ENCODE results near the gene ANK3. TPM values are rescaled to one million over a fixed set of nuclear protein-coding genes. Genes with fewer than 3 reads are reported as not detected.

ANK3 gene
- total and polyA plus RNA-seq, 7 donors: 10.8 to 86.7 (median 42.5) TPM

GRCh38 chr10:60394446-60394845, 4.8 kb upstream of the ANK3 start:
- Histone ChIP-seq H3K9me3 (no peaks in the 10 kb centered on the region), H3K4me1 (no peaks in the 10 kb centered on the region), H3K27ac (no peak overlapping the region), H3K4me3 (no peak overlapping the region), H3K36me3 (no peaks in the 10 kb centered on the region), H3K27me3 (no peaks in the 10 kb centered on the region)
- DNase-seq: no peak
- 59 to 88% methylated on average over 2 of the region's 2 CpGs for WGBS, 2 donors
- intact Hi-C loops (cut with DNase I): no loop called here
- TF ChIP-seq EP300 (IDR thresholded peaks at IDR 0.05) (no peak), POLR2AphosphoS5 (IDR thresholded peaks at IDR 0.05) (no peak), CTCF (IDR thresholded peaks at IDR 0.05) (no peak), POLR2A (IDR thresholded peaks at IDR 0.05) (no peak)

GRCh38 chr10:60390224-60390626, 550 bp upstream of the ANK3 start:
- intact Hi-C loops (cut with DNase I): no loop called here
- Histone ChIP-seq H3K27me3 (no peaks in the 10 kb centered on the region), H3K27ac (no peak overlapping the region), H3K4me3 (no peak overlapping the region), H3K9me3 (no peaks in the 10 kb centered on the region), H3K4me1 (peaks cover 0 to 2% (median under 1%) of the 10 kb centered on the region in 4 donors), H3K36me3 (no peaks in the 10 kb centered on the region)
- DNase-seq: no peak
- TF ChIP-seq CTCF (IDR thresholded peaks at IDR 0.05): no peak
- no peak for TF ChIP-seq POLR2A (IDR thresholded peaks at IDR 0.05)
- TF ChIP-seq POLR2AphosphoS5 (IDR thresholded peaks at IDR 0.05): no peak
- no peak for TF ChIP-seq EP300 (IDR thresholded peaks at IDR 0.05)
- 81 to 90% methylated on average over 3 of the region's 3 CpGs for WGBS, 2 donors

DNA sequence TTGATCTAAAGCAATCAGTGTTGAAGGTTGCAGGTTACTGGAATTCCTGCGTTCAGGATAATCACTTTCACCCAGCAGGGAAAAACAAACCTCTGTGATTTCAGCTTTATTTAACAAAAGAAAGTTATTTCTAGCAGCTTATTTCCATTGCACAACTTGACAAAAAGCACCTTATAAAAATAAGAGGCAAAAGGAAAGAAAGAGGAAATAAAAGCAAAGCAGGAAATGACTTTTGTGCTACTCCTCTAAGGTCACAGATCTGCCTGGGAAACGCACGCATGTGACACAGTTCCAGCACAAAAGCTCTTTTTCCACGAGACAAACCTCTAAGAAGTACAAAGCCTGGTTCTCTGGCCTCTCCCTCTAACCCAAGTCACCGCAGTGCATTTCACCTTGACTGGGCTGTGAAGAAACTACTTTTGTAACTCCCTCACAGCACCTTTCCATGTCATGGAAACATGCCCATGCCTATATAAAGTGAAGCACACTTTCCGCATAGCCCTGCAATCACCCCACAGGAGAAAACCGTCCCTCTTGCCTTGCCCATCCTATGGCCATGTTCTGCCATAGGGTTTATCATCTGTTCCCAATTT, 870 bp downstream of the ANK3 start:
- no peak for TF ChIP-seq POLR2A (IDR thresholded peaks at IDR 0.05)
- no peak for TF ChIP-seq EP300 (IDR thresholded peaks at IDR 0.05)
- TF ChIP-seq POLR2AphosphoS5 (IDR thresholded peaks at IDR 0.05): no peak
- TF ChIP-seq CTCF (IDR thresholded peaks at IDR 0.05): no peak
- Histone ChIP-seq H3K9me3 (no peaks in the 10 kb centered on the region), H3K4me1 (peaks cover 0 to 10% (median 8%) of the 10 kb centered on the region in 4 donors), H3K36me3 (no peaks in the 10 kb centered on the region), H3K27ac (peak overlapping the region in 1 of 4 donors; percentile 12), H3K4me3 (no peak overlapping the region), H3K27me3 (no peaks in the 10 kb centered on the region)
- DNase-seq: no peak
- WGBS, 2 donors: 31 to 60% methylated on average over 7 of the region's 7 CpGs
- intact Hi-C loops (cut with DNase I): no loop called here

DNA sequence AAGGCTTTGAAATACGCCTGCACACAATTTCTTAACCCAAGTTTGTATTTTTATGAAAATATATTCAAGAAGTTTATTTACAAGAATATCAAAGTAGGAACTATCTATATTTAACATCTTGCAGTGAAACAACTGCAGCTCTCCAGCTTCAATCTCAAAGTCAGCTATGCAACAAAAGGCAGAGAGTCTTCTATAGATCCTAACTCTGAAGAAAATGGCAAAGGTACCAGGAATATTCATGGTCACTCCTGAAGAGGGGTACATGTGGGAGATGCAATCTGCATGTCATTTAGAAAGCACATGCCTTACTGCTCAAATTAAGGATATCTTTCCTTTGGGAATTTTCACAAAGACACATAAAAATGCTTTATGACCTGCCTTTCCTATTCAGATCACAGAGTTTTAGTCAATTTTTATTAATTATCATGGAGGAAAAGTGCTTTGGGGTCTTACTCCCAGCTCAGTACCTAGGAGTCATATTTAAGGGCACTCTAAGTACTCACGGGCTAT, 1.5 kb downstream of the ANK3 start:
- no peaks in the 10 kb centered on the region for H3K36me3 ChIP-seq
- H3K4me1 ChIP-seq: peaks cover 0 to 10% (median 8%) of the 10 kb centered on the region in 4 donors
- no peaks in the 10 kb centered on the region for H3K9me3 ChIP-seq
- no peak for TF ChIP-seq POLR2A (IDR thresholded peaks at IDR 0.05)
- no peak for TF ChIP-seq POLR2AphosphoS5 (IDR thresholded peaks at IDR 0.05)
- no peak for TF ChIP-seq CTCF (IDR thresholded peaks at IDR 0.05)
- no peak for TF ChIP-seq EP300 (IDR thresholded peaks at IDR 0.05)
- H3K4me3 ChIP-seq: no peak overlapping the region
- no peak overlapping the region for H3K27ac ChIP-seq
- H3K27me3 ChIP-seq: no peaks in the 10 kb centered on the region
- intact Hi-C loops (cut with DNase I): no loop called here
- WGBS, 2 donors: 81 to 87% methylated on average over 2 of the region's 2 CpGs
- DNase-seq: no peak

DNA sequence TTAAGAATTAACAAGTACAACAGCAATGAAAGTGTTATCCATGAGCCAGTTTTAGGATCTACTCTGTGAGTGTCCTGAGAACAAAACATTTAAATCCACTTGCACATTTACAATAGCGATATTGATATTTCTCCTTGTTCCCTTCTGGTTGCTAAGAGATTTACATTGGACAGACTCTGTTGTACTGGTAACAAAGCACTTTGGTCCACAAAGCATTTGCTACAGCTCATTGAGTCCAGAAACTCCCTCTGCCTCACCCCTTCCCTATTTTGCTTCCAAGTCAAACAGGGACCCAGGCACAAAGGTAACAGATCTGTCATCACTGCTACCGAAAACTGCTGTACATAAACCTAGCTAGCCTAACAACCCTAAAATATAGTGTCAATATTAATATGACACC, 2.1 kb downstream of the ANK3 start:
- no peaks in the 10 kb centered on the region for H3K9me3 ChIP-seq
- no peak for TF ChIP-seq POLR2A (IDR thresholded peaks at IDR 0.05)
- no peak for TF ChIP-seq POLR2AphosphoS5 (IDR thresholded peaks at IDR 0.05)
- TF ChIP-seq EP300 (IDR thresholded peaks at IDR 0.05): no peak
- no peak for TF ChIP-seq CTCF (IDR thresholded peaks at IDR 0.05)
- DNase-seq: no peak
- no peak overlapping the region for H3K4me3 ChIP-seq
- no peaks in the 10 kb centered on the region for H3K36me3 ChIP-seq
- no peaks in the 10 kb centered on the region for H3K27me3 ChIP-seq
- peaks cover 0 to 10% (median 8%) of the 10 kb centered on the region in 4 donors for H3K4me1 ChIP-seq
- H3K27ac ChIP-seq: no peak overlapping the region
- intact Hi-C loops (cut with DNase I): no loop called here
- 42 to 81% methylated on average over 2 of the region's 2 CpGs for WGBS, 2 donors

Data from sigmoid colon (tissue), 7 donors.